ENCODE data around the gene MST1. TPM values are rescaled to one million over a fixed set of nuclear protein-coding genes. Genes with fewer than 3 reads are reported as not detected.

The MST1 gene
- total RNA-seq, 3 donors from 2014 or later = 9.3 to 23.6 (median 21.2) TPM

DNA sequence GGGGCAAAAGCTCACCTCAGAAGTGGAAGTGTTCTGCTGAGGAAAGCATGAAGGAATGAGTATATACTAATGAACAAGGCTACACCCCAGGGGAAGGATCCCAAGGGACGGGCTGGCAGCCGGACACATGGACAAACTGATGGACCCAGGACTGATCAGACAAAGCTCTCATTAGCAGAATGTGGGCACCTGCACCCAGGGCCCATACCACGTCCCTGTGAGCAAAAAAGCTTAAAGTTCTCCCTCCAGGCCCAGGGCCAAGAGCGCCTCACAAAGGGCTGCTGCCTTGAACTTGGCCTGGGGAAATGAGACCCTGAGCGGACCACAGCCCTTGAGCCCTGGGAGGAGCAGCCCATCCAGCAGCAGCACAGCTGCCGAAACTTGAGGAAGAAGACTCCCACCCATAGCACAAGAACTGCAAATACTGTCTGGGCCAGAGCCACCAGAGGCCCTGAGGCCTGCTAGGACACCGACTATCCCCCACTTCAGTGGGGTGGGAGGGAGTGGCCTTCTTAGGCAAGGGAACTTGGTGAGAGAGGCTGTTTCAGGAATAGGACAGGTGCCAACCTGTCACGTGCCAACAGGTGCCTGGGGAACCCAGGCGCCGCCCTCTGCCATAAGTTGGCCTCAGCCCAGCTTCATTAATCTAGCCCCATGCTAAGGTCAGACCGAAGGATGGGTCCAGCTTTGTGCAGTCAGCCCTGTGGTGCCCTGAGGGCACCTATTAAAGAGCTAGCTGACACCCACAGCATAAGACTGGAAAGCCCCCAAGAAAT, 36.8 kb upstream of the MST1 start:
- no peak overlapping the region for H3K4me3 ChIP-seq
- DNase-seq (ENCODE audit: low spot score in 2 of 2) = no peak
- H3K27me3 ChIP-seq = no peaks in the 10 kb centered on the region
- no peaks in the 10 kb centered on the region for H3K9me3 ChIP-seq
- H3K4me1 ChIP-seq = peaks cover 9 to 10% of the 10 kb centered on the region in 2 donors
- peak overlapping the region in 1 of 2 donors; percentile 30 for H3K27ac ChIP-seq
- no peaks in the 10 kb centered on the region for H3K36me3 ChIP-seq
- intact Hi-C loops (cut with DNase I; ENCODE audit: low total_unique reads) = loop anchor here (5.0 kb wide), 1 partner anchor 1109 kb away; no protein-coding TSS in a partner anchor
- TF ChIP-seq, protein P1, sequence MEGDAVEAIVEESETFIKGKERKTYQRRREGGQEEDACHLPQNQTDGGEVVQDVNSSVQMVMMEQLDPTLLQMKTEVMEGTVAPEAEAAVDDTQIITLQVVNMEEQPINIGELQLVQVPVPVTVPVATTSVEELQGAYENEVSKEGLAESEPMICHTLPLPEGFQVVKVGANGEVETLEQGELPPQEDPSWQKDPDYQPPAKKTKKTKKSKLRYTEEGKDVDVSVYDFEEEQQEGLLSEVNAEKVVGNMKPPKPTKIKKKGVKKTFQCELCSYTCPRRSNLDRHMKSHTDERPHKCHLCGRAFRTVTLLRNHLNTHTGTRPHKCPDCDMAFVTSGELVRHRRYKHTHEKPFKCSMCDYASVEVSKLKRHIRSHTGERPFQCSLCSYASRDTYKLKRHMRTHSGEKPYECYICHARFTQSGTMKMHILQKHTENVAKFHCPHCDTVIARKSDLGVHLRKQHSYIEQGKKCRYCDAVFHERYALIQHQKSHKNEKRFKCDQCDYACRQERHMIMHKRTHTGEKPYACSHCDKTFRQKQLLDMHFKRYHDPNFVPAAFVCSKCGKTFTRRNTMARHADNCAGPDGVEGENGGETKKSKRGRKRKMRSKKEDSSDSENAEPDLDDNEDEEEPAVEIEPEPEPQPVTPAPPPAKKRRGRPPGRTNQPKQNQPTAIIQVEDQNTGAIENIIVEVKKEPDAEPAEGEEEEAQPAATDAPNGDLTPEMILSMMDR (IDR thresholded peaks at IDR 0.05) = no peak
- no peak for TF ChIP-seq POLR2A (IDR thresholded peaks at IDR 0.05)
- no peak for TF ChIP-seq POLR2AphosphoS5 (IDR thresholded peaks at IDR 0.05)

DNA sequence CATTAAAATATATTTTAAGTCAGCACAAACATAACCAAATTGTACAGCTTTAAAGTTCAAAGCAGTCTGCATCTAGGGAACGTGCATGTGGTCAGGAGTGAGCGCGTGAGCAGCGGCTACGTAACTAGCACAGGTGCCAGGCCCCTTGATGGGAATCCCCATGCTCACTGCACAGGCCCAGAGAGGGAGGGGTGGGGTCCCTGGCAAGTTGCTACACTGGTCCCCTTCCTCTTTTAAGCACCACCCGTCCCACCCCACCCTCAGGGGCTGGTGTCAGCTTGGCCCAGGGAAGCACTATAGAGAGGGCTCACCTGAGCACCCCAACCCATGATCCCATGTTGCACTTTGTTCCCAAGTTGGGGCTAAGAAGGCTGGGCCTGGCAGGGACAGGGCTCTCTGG, 35.3 kb upstream of the MST1 start:
- Histone ChIP-seq H3K36me3 (no peaks in the 10 kb centered on the region), H3K27me3 (no peaks in the 10 kb centered on the region), H3K27ac (peak overlapping the region; percentile 96 to 99), H3K4me3 (peak overlapping the region; percentile 91 to 100 (median 96)), H3K4me1 (peaks cover 9 to 10% of the 10 kb centered on the region in 2 donors), H3K9me3 (no peaks in the 10 kb centered on the region)
- intact Hi-C loops (cut with DNase I; ENCODE audit: low total_unique reads) = no loop called here
- no peak for TF ChIP-seq POLR2A (IDR thresholded peaks at IDR 0.05)
- TF ChIP-seq POLR2AphosphoS5 (IDR thresholded peaks at IDR 0.05) = no peak
- TF ChIP-seq, protein P1 (IDR thresholded peaks at IDR 0.05) = no peak
- no peak for DNase-seq (ENCODE audit: low spot score in 2 of 2)

DNA sequence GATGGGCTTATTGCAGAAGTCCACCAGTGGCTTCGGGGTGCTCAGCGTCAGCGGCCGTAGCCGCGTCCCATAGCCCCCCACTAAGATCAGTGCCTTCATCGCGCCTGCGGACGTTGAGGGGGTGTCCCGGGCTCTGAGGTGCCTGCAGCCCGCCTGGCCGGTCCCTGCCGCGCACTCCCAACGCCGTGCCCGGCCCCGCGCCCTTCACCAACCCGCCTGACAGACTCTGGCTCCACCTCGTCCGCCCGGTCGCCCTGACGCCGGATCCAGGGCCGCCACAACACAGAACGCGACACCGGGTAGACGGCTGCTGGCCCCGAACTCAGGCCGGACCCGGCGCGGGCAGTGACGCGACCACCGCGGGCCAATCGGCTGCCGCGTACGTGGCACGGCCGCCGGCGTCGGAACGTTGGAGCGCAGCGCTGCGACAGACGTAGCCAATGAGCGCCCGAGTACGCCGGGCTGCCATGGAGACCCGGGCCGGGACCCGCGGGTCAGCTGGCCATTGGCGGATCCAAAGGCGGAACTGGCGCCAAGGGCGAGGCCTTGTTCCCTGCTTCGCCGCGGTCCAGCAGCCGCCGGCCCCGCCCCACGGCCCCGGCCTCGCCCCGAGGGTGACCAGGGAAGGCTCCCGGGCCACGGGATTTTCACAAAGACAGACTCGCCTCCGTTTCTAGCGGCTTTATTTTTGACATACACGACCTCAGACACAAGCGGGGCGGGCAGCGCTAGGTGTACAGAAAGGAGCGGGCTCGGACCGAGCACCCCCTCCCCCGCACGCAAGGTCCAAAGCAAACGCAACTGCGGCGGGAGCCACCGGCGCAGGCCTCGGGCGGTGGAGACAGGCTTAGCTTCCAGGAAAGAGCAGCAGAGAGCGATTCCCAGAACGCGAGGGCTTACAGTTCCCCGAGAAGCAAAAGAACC, 34.6 kb upstream of the MST1 start, which contains the start of gene GMPPB:
GMPPB (minus strand) TSS at position 324 of the 924 bp plus-strand sequence; CDS start at position 99, 225 bp downstream.
- H3K36me3 ChIP-seq = no peaks in the 10 kb centered on the region
- DNase-seq (ENCODE audit: low spot score in 2 of 2) = peak; percentile 96 to 98
- TF ChIP-seq, protein P1 (IDR thresholded peaks at IDR 0.05) = no peak
- TF ChIP-seq POLR2AphosphoS5 (IDR thresholded peaks at IDR 0.05) = peak; percentile 72 to 79 (median 78)
- peak; percentile 46 for TF ChIP-seq POLR2A (IDR thresholded peaks at IDR 0.05)
- peak within 1 kb of the TSS; percentile 96 to 99 for H3K27ac ChIP-seq
- H3K4me3 ChIP-seq = peak within 1 kb of the TSS; percentile 91 to 100 (median 96)
- no peaks in the 10 kb centered on the region for H3K9me3 ChIP-seq
- peaks cover 10% of the 10 kb centered on the region in 2 donors for H3K4me1 ChIP-seq
- intact Hi-C loops (cut with DNase I; ENCODE audit: low total_unique reads) = no loop called here
- H3K27me3 ChIP-seq = no peaks in the 10 kb centered on the region

GRCh38 chr3:49723296-49723627, 34.0 kb upstream of the MST1 start:
- Histone ChIP-seq H3K4me1 (peaks cover 10 to 14% of the 10 kb centered on the region in 2 donors), H3K27me3 (no peaks in the 10 kb centered on the region), H3K4me3 (peak overlapping the region; percentile 91 to 100 (median 96)), H3K9me3 (no peaks in the 10 kb centered on the region), H3K36me3 (no peaks in the 10 kb centered on the region), H3K27ac (peak overlapping the region; percentile 96 to 99)
- intact Hi-C loops (cut with DNase I; ENCODE audit: low total_unique reads) = no loop called here
- TF ChIP-seq POLR2A (IDR thresholded peaks at IDR 0.05) (no peak), POLR2AphosphoS5 (IDR thresholded peaks at IDR 0.05) (no peak)
- TF ChIP-seq, protein P1 (IDR thresholded peaks at IDR 0.05) = no peak
- DNase-seq (ENCODE audit: low spot score in 2 of 2) = peak; percentile 67 to 76

All from breast epithelium (tissue), 4 donors.